SW 1271 (cell line): Measurements from ENCODE around the gene FCGR3B.
"Not testable (repeated sequence)": the region's sequence is repeated elsewhere in the genome, so short reads cannot be mapped to it uniquely, and the experiment has no call there.

Experiments
- DNase-seq, 2 experiments: peaks; one replicate each; lab custom pipeline; 2025; lab: John Stamatoyannopoulos, UW

FCGR3B gene

GRCh38 chr1:161638251-161638993 is 7.4 kb upstream of the FCGR3B start:
- DNase-seq: not testable (repeated sequence)

- DNase-seq: not testable (repeated sequence)
Measured at GRCh38 chr1:161636976-161637375, 6.0 kb upstream of the FCGR3B start.

GRCh38 chr1:161636189-161636782 is 5.3 kb upstream of the FCGR3B start:
- DNase-seq: not testable (repeated sequence)

GRCh38 chr1:161634993-161635392 is 4.0 kb upstream of the FCGR3B start:
- not testable (repeated sequence) for DNase-seq

DNA sequence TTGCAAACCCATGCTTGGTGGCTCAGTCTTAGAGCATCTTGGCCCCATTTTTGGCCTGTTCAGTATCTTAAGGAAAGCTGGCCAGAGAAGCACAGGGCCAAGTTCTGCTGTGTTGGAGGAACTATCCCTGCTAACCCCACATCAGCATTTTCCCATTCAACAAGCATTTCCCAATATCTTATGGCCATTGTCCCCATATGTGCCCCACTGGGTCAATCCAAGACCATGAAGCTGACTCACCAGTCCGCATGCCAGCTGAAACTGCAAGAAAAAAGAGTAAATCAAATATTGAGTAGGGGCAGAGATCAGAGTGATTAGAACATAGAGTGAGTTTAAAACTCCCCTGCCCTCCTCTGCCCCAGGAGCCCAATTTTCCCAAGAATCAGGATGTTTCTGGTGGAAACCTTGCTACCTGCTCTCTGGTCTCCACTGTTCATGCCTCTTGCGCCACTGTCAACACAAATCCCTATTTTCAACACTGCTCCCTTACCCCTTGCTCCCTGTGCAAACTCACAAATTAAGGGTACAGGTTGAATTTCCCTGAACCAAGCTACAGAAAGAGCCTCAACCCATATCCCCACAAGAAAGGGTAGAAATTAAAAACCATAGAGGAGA is 741 bp downstream of the FCGR3B start:
- DNase-seq: not testable (repeated sequence)

DNA sequence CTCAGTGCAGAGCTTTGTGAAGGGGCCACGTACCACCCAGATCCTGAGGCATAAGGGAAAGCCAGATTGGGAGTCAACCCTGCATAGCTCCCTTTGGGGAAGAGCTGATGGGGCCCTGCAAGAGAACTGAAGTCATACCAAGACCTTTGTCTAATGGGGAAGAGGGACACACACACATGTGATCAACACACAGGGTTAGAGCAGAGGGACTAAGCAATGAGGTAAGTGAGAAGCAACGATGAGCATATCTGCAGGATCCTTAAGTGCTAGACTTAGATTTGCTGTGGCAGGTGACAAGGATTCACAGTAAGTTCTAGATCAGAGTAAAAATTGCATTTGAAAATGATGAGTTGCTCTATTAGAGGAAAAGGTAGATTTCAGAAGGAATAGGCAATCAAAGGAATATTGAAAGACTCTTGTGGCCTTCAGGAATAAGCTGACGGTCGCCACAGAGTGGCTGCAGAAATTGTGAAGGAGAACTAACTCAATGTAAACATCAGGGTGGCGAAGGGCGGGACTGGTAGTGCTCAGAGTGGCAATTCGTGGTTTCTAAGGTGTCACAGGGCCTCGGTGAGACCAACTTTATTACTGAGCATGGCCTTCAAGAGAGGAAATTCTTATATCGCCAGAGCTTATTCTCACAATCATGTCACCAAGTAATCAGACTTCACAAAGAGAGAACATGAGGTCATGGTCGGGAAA is 4.4 kb downstream of the FCGR3B start:
- DNase-seq: not testable (repeated sequence)

DNA sequence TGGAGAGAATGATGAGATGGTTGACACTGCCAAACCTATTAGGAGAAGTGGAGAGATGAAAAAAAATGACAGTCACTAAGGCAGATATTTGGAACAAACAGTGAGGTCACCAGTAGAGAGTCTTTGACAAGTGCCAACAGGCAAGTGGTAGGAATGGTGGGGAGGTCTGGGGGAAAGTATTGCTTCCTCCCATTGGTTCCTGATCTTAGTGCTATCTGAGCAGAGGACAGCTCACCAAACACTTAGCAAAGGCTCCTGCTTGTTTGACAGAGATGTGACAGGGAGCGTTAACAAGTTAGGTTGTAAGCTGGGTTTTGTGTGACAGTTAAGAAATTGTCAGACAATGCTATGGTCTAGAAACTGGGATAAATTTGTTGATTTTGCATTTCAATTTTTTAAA is 6.4 kb downstream of the FCGR3B start:
- DNase-seq: not testable (repeated sequence)

DNA sequence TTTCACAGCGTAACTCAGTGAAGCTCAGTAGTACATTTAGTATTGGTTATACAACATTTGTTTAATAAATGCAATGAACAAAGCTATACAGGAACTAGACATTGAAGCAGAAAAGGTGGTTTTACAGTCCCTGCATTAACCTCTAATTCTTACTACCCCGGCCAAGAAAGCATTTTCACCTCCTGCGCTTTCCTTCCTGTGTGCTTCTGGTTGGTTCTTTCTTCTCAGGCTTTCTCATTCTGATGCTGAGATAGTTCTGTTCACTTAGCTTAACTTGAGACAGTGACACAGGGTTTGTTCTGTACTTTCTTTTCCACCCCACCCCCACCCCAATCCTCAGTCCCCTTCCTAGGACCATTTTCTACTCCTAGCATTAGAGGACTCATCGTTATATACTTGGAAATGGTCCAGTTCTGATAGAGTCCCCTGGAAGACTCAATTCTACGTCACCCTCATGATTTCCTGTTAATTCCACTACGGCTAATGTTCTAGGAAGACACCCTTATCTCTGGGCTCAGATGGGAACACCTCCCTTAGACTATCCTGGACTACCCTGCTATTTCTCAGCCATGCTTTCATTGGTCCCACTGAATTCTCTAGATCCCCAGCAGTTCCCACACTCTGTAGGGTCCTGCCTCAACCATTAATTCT is 7.5 kb downstream of the FCGR3B start:
- not testable (repeated sequence) for DNase-seq

- DNase-seq: not testable (repeated sequence)
Measured at GRCh38 chr1:161622054-161622453, 8.9 kb downstream of the FCGR3B start.

DNA sequence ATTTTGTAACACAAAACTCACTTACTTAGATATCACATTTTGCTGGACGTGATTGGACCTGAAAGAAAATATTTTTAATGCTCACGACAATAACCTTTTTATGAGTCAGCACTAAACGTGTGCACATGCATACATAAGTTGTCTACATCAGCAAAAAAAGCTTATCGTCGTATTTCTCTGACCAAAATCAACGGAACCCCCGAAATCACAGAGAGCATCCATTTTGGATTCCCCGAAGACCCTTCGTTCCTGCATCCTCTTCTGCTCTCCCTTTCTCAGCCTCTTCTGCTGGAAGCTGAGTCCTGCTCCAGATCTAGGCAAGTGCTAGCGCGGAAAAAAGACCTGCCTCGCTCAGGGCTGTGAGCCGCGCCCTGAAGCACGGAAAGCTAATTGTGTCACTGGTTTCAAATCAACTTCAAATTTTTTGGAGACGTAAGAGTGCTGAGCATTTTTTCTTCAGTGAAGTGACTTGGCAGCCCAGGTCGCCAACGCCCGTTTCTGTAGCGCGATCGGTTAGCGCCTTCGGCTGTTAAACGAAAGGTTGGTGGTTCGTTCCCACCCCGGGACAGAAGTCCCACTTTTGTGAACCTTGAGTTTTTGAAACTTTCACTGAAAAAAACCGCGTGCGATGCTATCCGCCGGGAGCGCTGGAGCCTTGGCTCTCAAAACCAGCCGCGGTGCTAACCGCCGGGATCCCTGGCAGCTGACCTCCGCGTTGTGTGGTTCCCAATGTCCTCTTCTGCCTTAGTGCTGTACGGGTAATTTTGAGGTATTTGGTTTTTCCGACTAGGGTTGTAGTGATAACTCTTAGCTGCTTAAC is 9.6 kb downstream of the FCGR3B start:
- peak in 1 of 2 experiments; percentile 3 for DNase-seq

DNA sequence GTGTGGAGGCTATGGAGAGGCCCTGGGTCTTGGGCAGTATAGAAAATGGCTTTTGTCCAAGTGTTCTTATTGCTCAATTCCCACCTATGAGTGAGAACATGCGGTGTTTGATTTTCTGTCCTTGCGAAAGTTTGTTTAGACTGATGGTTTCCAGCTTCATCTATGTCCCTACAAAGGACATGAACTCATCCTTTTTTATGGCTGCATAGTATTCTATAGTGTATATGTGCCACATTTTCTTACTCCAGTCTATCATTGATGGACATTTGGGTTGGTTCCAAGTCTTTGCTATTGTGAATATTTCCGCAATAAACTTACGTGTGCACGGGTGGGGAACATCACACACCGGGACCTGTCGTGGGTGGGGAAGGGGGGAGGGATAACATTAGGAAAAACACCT is 10.6 kb downstream of the FCGR3B start:
- not testable (repeated sequence) for DNase-seq

DNA sequence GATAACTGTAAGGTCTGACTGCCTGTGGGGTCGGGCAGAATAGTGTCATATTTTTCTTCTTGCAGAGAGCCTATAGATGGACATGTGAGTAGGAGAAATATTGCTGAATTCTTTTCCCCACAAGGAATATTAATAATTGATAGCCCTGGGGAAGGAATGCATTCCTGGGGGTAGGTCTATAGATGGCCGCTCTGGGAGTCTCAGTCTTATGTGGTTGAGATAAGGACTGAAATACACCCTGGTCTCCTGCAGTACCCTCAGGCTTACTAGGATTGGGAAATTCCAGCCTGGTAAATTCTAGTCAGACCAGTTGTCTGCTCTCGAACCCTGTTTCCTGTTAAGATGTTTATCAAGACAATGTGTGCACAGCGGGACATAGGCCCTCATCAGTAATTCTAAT is 12.5 kb downstream of the FCGR3B start:
- DNase-seq: not testable (repeated sequence)

GRCh38 chr1:161616417-161616816 is 14.6 kb downstream of the FCGR3B start:
- not testable (repeated sequence) for DNase-seq

- DNase-seq: not testable (repeated sequence)
Measured at GRCh38 chr1:161613142-161613514, 17.8 kb downstream of the FCGR3B start.

DNA sequence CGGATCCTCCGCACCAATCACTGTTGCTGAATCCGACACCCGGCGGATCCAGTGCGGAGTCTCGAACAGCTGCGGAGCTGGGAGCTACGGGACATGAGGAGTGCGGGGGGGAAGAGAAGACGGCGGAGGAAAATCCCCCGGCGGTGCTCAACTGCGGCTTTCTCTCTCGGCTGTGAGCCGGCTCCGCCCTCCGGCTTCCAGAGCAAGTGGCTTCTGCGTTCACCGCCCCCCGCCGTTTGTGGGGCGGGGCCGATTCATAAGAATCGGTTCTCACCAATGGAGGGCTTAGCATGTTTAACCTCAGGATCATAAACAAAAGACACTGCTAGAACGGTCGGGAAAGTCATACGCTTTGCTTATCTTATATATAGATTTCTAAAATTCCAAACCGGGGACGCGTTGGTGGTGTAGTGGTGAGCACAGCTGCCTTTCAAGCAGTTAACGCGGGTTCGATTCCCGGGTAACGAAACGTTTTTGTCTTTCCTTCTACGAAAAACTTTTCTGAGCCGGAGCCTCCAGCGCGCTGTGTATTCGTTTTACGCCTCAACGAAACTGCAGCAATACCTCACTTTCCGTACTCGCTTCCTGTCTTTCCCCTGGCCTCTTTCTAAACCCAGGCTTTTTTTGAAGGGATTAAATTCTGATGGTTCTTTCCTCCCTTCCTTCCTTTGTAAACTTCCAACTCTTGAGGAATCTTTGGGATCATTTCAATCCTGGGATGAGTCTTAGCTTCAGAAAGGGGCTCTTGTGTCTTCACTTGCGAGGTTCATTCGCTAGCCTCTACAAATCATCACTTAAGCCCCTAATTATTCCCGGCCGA is 18.4 kb downstream of the FCGR3B start:
- DNase-seq: peak; percentile 85 to 90

- DNase-seq: peak in 1 of 2 experiments; percentile 45
Measured at GRCh38 chr1:161611866-161612321, 19.1 kb downstream of the FCGR3B start.

GRCh38 chr1:161610198-161610597 is 20.8 kb downstream of the FCGR3B start:
- not testable (repeated sequence) for DNase-seq

GRCh38 chr1:161606541-161607336 is 24.2 kb downstream of the FCGR3B start:
- not testable (repeated sequence) for DNase-seq
